OCI-LY3 (cell line): ENCODE results near the gene ABLIM3.

Experiments
- EZH2phosphoT487 ChIP-seq: fragments of 200-600 bp; shearing (Covaris generic); IDR thresholded peaks from 2 replicates; pipeline ENCODE4 v1.6.1; 2018; ENCODE audit warnings: antibody characterized with exemption, mixed run types, low read depth
- TF ChIP-seq, protein P1 (sequence below): fragments of 200-600, 300-600 bp; sonication (generic); IDR thresholded peaks from 2 replicates; pipeline ENCODE4 v1.5.1; 2014; ENCODE audit warnings: antibody characterized with exemption, low read length, low read depth

DNA sequence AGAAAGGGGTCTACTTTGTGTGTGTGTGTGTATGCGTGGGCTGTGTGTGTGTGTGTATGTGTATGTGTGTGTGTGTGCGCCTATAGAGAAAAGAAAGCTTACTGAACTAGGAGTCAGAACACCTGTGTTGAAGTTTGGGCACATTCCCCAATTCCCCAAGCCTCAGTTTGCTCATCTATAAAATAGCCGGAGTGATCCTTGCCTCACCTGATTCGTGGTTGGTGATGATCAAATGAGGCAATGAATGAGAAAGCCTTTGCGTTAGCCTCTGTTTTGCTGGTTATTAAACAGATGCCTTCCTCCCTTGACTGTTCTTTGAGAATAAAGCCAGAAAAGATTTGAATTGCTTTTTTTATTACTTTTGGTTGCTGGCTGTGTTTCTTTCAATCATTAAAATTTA is 20.6 kb downstream of the ABLIM3 start:
- TF ChIP-seq, protein P1, sequence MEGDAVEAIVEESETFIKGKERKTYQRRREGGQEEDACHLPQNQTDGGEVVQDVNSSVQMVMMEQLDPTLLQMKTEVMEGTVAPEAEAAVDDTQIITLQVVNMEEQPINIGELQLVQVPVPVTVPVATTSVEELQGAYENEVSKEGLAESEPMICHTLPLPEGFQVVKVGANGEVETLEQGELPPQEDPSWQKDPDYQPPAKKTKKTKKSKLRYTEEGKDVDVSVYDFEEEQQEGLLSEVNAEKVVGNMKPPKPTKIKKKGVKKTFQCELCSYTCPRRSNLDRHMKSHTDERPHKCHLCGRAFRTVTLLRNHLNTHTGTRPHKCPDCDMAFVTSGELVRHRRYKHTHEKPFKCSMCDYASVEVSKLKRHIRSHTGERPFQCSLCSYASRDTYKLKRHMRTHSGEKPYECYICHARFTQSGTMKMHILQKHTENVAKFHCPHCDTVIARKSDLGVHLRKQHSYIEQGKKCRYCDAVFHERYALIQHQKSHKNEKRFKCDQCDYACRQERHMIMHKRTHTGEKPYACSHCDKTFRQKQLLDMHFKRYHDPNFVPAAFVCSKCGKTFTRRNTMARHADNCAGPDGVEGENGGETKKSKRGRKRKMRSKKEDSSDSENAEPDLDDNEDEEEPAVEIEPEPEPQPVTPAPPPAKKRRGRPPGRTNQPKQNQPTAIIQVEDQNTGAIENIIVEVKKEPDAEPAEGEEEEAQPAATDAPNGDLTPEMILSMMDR: no peak
- no peak for TF ChIP-seq EZH2phosphoT487
